ENCODE measurements around the gene OPCML. TPM values are rescaled to one million over a fixed set of nuclear protein-coding genes. Genes with fewer than 3 reads are reported as not detected.

OPCML gene
- total RNA-seq, 1 experiment from 2014 or later, result 0.13 TPM

GRCh38 chr11:132496341-132496740 lies 1036.0 kb downstream of the OPCML start:
- Histone ChIP-seq H3K9me3 (ENCODE audit: low read depth, low read length, poor library complexity, severe bottlenecking) (no peaks in the 10 kb centered on the region), H3K4me1 (ENCODE audit: insufficient read depth, low read length, poor library complexity, severe bottlenecking) (no peaks in the 10 kb centered on the region), H3K36me3 (ENCODE audit: insufficient read depth, low read length, poor library complexity, severe bottlenecking) (no peaks in the 10 kb centered on the region), H3K27ac (ENCODE audit: low read depth, low read length, poor library complexity, severe bottlenecking) (no peak overlapping the region), H3K4me3 (ENCODE audit: low read depth, low read length, poor library complexity, severe bottlenecking) (no peak overlapping the region), H3K27me3 (replicated peaks; ENCODE audit: insufficient read depth, low read depth, low read length, poor library complexity) (no peaks in the 10 kb centered on the region)
- BruUV-seq (replicated peaks), result no TSS peak
- CTCF ChIA-PET, result no interaction called here
- POLR2A ChIA-PET (ENCODE audit: low non-redundant PET), result no interaction called here
- no peak for DNase-seq (ENCODE audit: low spot score)
- no peak for TF ChIP-seq EZH2 (IDR thresholded peaks at IDR 0.05; ENCODE audit: borderline replicate concordance, low read depth, low read length, poor library complexity, severe bottlenecking)
- TF ChIP-seq CTCF (conservative IDR thresholded peaks at IDR 0.05; ENCODE audit: low read depth, low read length), result no peak
- intact Hi-C loops (cut with micrococcal nuclease; ENCODE audit: unreplicated experiment), result no loop called here

GRCh38 chr11:132493801-132494200 lies 1038.5 kb downstream of the OPCML start:
- Histone ChIP-seq H3K27ac (ENCODE audit: low read depth, low read length, poor library complexity, severe bottlenecking) (no peak overlapping the region), H3K27me3 (replicated peaks; ENCODE audit: insufficient read depth, low read depth, low read length, poor library complexity) (no peaks in the 10 kb centered on the region), H3K4me3 (ENCODE audit: low read depth, low read length, poor library complexity, severe bottlenecking) (no peak overlapping the region), H3K9me3 (ENCODE audit: low read depth, low read length, poor library complexity, severe bottlenecking) (no peaks in the 10 kb centered on the region), H3K4me1 (ENCODE audit: insufficient read depth, low read length, poor library complexity, severe bottlenecking) (no peaks in the 10 kb centered on the region), H3K36me3 (ENCODE audit: insufficient read depth, low read length, poor library complexity, severe bottlenecking) (no peaks in the 10 kb centered on the region)
- peak; percentile 43 for DNase-seq (ENCODE audit: low spot score)
- ChIA-PET POLR2A (ENCODE audit: low non-redundant PET) (no interaction called here), CTCF (no interaction called here)
- BruUV-seq (replicated peaks), result no TSS peak
- intact Hi-C loops (cut with micrococcal nuclease; ENCODE audit: unreplicated experiment), result no loop called here
- TF ChIP-seq CTCF (conservative IDR thresholded peaks at IDR 0.05; ENCODE audit: low read depth, low read length) (no peak), EZH2 (IDR thresholded peaks at IDR 0.05; ENCODE audit: borderline replicate concordance, low read depth, low read length, poor library complexity, severe bottlenecking) (no peak)

GRCh38 chr11:132490978-132491377 lies 1041.3 kb downstream of the OPCML start:
- DNase-seq (ENCODE audit: low spot score), result no peak

More at GRCh38 chr11:132490978-132491377, 1041.3 kb downstream of the OPCML start:
- Histone ChIP-seq H3K27me3 (replicated peaks; ENCODE audit: insufficient read depth, low read depth, low read length, poor library complexity) (no peaks in the 10 kb centered on the region), H3K27ac (ENCODE audit: low read depth, low read length, poor library complexity, severe bottlenecking) (no peak overlapping the region), H3K4me3 (ENCODE audit: low read depth, low read length, poor library complexity, severe bottlenecking) (no peak overlapping the region), H3K4me1 (ENCODE audit: insufficient read depth, low read length, poor library complexity, severe bottlenecking) (no peaks in the 10 kb centered on the region), H3K36me3 (ENCODE audit: insufficient read depth, low read length, poor library complexity, severe bottlenecking) (no peaks in the 10 kb centered on the region), H3K9me3 (ENCODE audit: low read depth, low read length, poor library complexity, severe bottlenecking) (peaks cover 2% of the 10 kb centered on the region)
- TF ChIP-seq EZH2 (IDR thresholded peaks at IDR 0.05; ENCODE audit: borderline replicate concordance, low read depth, low read length, poor library complexity, severe bottlenecking) (no peak), CTCF (conservative IDR thresholded peaks at IDR 0.05; ENCODE audit: low read depth, low read length) (no peak)
- ChIA-PET CTCF (no interaction called here), POLR2A (ENCODE audit: low non-redundant PET) (no interaction called here)
- intact Hi-C loops (cut with micrococcal nuclease; ENCODE audit: unreplicated experiment), result no loop called here
- no TSS peak for BruUV-seq (replicated peaks)

Data from A673 (cell line).